ENCODE measurements around the gene LRFN4. TPM values are rescaled to one million over a fixed set of nuclear protein-coding genes. Genes with fewer than 3 reads are reported as not detected.

Gene LRFN4
- total RNA-seq, 3 donors from 2014 or later (not counting 1 experiment from before 2014, with no cell fraction given): 1.2 to 3.4 (median 2.0) TPM

DNA sequence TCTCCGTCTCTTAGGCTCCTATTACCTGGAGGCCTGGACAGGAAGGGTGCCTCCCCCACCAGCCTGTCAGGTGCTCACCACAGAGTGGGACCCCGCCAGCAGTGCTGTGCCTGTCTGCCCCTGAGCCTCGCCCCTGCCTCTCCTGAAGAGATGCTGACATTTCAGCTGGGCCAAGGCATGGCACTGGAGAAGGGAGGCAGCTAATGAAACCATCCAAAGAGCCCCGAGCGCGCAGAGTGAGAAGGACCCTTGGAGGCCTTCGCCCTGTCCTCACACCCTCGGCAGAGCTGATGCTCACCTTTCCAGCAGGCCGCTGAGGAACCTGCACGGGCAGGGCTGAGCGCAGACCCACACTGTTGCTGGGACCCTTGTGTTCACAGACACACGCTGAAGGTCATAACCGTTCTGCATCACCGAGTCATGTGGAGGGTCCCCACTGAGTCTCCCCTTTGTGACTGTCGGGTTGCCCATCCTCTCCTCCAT, 2.1 kb upstream of the LRFN4 start:
- ATAC-seq: no peak
- Histone ChIP-seq H3K27ac (ENCODE audit: low read length) (no peak overlapping the region), H3K27me3 (ENCODE audit: control insufficient read depth, insufficient read depth, low read length) (no peaks in the 10 kb centered on the region), H3K36me3 (ENCODE audit: control insufficient read depth, insufficient read depth, low read length) (no peaks in the 10 kb centered on the region), H3K9me3 (ENCODE audit: control insufficient read depth, insufficient read depth, low read length) (no peaks in the 10 kb centered on the region), H3K4me1 (ENCODE audit: control insufficient read depth, insufficient read depth, low read length) (peaks cover 12% of the 10 kb centered on the region), H3K4me3 (ENCODE audit: low read length) (no peak overlapping the region)
- DNase-seq: no peak
- TF ChIP-seq, protein P1, sequence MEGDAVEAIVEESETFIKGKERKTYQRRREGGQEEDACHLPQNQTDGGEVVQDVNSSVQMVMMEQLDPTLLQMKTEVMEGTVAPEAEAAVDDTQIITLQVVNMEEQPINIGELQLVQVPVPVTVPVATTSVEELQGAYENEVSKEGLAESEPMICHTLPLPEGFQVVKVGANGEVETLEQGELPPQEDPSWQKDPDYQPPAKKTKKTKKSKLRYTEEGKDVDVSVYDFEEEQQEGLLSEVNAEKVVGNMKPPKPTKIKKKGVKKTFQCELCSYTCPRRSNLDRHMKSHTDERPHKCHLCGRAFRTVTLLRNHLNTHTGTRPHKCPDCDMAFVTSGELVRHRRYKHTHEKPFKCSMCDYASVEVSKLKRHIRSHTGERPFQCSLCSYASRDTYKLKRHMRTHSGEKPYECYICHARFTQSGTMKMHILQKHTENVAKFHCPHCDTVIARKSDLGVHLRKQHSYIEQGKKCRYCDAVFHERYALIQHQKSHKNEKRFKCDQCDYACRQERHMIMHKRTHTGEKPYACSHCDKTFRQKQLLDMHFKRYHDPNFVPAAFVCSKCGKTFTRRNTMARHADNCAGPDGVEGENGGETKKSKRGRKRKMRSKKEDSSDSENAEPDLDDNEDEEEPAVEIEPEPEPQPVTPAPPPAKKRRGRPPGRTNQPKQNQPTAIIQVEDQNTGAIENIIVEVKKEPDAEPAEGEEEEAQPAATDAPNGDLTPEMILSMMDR (IDR thresholded peaks at IDR 0.05): no peak
- Mint-ChIP-seq H3K4me3 (peak overlapping the region; percentile 80), H3K9me3 (no peaks in the 10 kb centered on the region), H3K4me1 (peaks cover 0 to 10% of the 10 kb centered on the region in 2 donors), H3K27ac (no peak overlapping the region), H3K27me3 (ENCODE audit: low read depth in 2 of 2) (no peaks in the 10 kb centered on the region), H3K36me3 (no peaks in the 10 kb centered on the region)
- intact Hi-C loops (cut with micrococcal nuclease): no loop called here
- WGBS (ENCODE audit: insufficient coverage): 95% methylated on average over 15 of the region's 15 CpGs

DNA sequence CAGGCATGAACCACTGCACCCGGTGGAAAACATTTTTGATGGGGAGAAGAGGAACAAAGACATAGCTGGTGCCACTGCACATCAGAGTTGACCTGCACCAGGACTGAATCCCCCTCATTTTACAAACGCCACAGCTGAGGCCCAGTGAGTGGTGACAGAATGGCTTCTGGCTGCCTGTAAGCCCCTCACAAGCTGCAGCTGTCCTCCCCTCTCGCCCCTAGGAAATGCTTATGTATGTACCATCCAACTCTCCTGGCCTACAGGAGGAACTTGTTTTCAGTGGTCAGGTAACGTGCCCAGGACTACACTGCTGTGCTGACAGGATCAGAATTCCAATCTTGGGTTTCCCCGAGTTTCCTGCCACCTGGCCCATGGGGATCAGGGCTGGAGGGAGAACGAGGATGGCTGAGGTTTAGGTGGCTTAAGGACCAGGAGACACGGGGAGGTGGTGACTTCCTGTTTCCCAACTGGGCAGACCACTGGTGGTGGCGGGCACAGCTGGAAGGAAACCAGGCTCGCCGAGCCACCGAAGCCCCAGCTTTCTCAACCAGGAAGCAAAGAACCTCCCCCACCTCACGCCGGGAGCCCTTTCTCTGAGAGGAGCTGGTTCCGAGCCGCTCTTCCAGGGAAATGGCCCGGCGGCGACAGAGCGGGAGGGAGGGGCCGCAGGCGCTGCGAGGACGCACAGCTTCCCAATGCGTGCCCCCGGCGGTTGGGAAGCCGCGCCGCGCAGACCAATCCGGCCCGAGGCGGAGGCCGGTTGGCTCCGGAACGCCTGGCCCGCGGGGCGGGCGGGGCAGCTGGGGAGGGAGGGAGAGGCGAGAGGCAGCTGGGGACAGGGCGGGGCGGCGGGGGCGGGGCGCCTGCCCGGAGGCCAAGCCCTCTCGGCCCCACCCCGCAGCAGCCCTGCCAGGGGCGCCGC, 1.0 kb upstream of the LRFN4 start:
- H3K27me3 Mint-ChIP-seq (ENCODE audit: low read depth in 2 of 2): no peaks in the 10 kb centered on the region
- Histone ChIP-seq H3K4me1 (ENCODE audit: control insufficient read depth, insufficient read depth, low read length) (peaks cover 12% of the 10 kb centered on the region), H3K27me3 (ENCODE audit: control insufficient read depth, insufficient read depth, low read length) (no peaks in the 10 kb centered on the region), H3K4me3 (ENCODE audit: low read length) (peak overlapping the region; percentile 81), H3K9me3 (ENCODE audit: control insufficient read depth, insufficient read depth, low read length) (no peaks in the 10 kb centered on the region), H3K36me3 (ENCODE audit: control insufficient read depth, insufficient read depth, low read length) (no peaks in the 10 kb centered on the region), H3K27ac (ENCODE audit: low read length) (peak overlapping the region; percentile 78)
- peak overlapping the region; percentile 80 for H3K4me3 Mint-ChIP-seq
- H3K36me3 Mint-ChIP-seq: no peaks in the 10 kb centered on the region
- ATAC-seq (peak; percentile 75 to 83 (median 80)), DNase-seq (peak in 1 of 2 donors; percentile 82)
- H3K4me1 Mint-ChIP-seq: peaks cover 0 to 6% of the 10 kb centered on the region in 2 donors
- H3K9me3 Mint-ChIP-seq: no peaks in the 10 kb centered on the region
- intact Hi-C loops (cut with micrococcal nuclease): no loop called here
- peak overlapping the region in 1 of 2 donors; percentile 59 for H3K27ac Mint-ChIP-seq
- WGBS (ENCODE audit: insufficient coverage): 6% methylated on average over 51 of the region's 51 CpGs
- TF ChIP-seq, protein P1 (IDR thresholded peaks at IDR 0.05): no peak

DNA sequence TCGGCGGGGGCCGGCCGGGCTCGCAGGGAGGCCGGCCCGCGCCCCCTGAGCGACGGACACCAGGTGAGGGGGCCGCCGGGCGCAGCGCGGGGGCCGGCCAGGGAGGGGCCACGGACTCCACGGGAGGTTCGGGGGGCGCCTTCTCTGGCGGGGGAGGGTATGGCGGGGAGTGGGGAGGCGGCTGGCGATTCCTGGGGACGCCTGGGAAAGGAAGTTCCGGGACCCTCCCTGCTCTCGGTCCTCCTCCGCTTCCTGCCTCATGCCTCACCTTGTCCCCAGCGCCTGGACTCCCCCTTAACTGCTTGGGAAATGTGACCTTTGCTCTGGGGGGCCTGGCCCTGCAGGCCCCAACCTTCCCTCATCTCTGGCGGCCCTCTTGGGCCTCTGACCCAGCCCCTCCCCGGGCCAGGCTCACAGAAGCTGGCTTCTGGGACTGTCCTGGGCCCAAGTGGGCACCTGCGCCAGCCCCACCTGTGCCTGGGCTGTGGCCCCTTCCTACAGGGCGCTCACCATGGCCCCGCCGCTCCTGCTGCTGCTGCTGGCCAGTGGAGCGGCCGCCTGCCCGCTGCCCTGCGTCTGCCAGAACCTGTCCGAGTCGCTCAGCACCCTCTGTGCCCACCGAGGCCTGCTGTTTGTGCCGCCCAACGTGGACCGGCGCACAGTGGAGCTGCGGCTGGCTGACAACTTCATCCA, 516 bp downstream of the LRFN4 start:
- Mint-ChIP-seq H3K27ac (no peak overlapping the region), H3K36me3 (no peaks in the 10 kb centered on the region), H3K27me3 (ENCODE audit: low read depth in 2 of 2) (no peaks in the 10 kb centered on the region), H3K4me3 (peak overlapping the region; percentile 86), H3K4me1 (peaks cover 0 to 5% of the 10 kb centered on the region in 2 donors), H3K9me3 (no peaks in the 10 kb centered on the region)
- H3K27me3 ChIP-seq (ENCODE audit: control insufficient read depth, insufficient read depth, low read length): no peaks in the 10 kb centered on the region
- H3K27ac ChIP-seq (ENCODE audit: low read length): no peak overlapping the region
- no peak overlapping the region for H3K4me3 ChIP-seq (ENCODE audit: low read length)
- DNase-seq (no peak), ATAC-seq (no peak)
- 40% methylated on average over 46 of the region's 47 CpGs for WGBS (ENCODE audit: insufficient coverage)
- peaks cover 12% of the 10 kb centered on the region for H3K4me1 ChIP-seq (ENCODE audit: control insufficient read depth, insufficient read depth, low read length)
- H3K9me3 ChIP-seq (ENCODE audit: control insufficient read depth, insufficient read depth, low read length): no peaks in the 10 kb centered on the region
- TF ChIP-seq, protein P1 (IDR thresholded peaks at IDR 0.05): no peak
- intact Hi-C loops (cut with micrococcal nuclease): no loop called here
- H3K36me3 ChIP-seq (ENCODE audit: control insufficient read depth, insufficient read depth, low read length): no peaks in the 10 kb centered on the region

Data from natural killer cell (primary cell).